Endodermal cell (in vitro differentiated cells): ENCODE data around the gene ARL5A. TPM values are rescaled to one million over a fixed set of nuclear protein-coding genes. Genes with fewer than 3 reads are reported as not detected.

Experiments used
- DNase-seq: peaks from one replicate; pipeline ENCODE4 v3.0.0-alpha.2; 2017
- H3K27ac ChIP-seq: 2 replicates; pipeline ENCODE4 v1.5.1; 2013; ENCODE audit warnings: mild to moderate bottlenecking, low read depth, low read length, moderate library complexity
- H3K27me3 ChIP-seq: 2 replicates; pipeline ENCODE4 v1.6.1; 2013; ENCODE audit warnings: mild to moderate bottlenecking, low read length, moderate library complexity; ENCODE audit not compliant: insufficient read depth, control insufficient read depth, poor library complexity, severe bottlenecking
- H3K36me3 ChIP-seq: 2 replicates; pipeline ENCODE4 v1.7.0; 2013; ENCODE audit warnings: mild to moderate bottlenecking, low read length, moderate library complexity; ENCODE audit not compliant: control insufficient read depth, insufficient read depth
- H3K4me1 ChIP-seq: one replicate; pipeline ENCODE4 v1.7.0; 2013; ENCODE audit warnings: low read length; ENCODE audit not compliant: control insufficient read depth, insufficient read depth
- H3K4me3 ChIP-seq: 2 replicates; pipeline ENCODE4 v1.5.1; 2013; ENCODE audit warnings: mild to moderate bottlenecking, low read length, moderate library complexity
- H3K9ac ChIP-seq: 2 replicates; pipeline ENCODE4 v1.6.1; 2013; ENCODE audit warnings: mild to moderate bottlenecking, low read length, moderate library complexity; ENCODE audit not compliant: poor library complexity, severe bottlenecking; ENCODE audit errors: extremely low read depth
- H3K9me3 ChIP-seq: 2 replicates; pipeline ENCODE4 v1.6.1; 2013; ENCODE audit warnings: mild to moderate bottlenecking, low read length, moderate library complexity; ENCODE audit not compliant: control insufficient read depth
- H3K27ac Mint-ChIP-seq: 2 replicates; pipeline ENCODE4 v1.8.0; 2020; ENCODE audit warnings: mixed read lengths
- H3K27me3 Mint-ChIP-seq: 2 replicates; pipeline ENCODE4 v1.8.0; 2021; ENCODE audit warnings: mild to moderate bottlenecking, mixed read lengths; ENCODE audit not compliant: insufficient read depth
- H3K36me3 Mint-ChIP-seq: 2 replicates; pipeline ENCODE4 v1.8.0; 2020; ENCODE audit warnings: low read depth, mixed read lengths
- H3K4me1 Mint-ChIP-seq: 2 replicates; pipeline ENCODE4 v1.8.0; 2020; ENCODE audit warnings: mixed read lengths
- H3K4me3 Mint-ChIP-seq: 2 replicates; pipeline ENCODE4 v1.8.0; 2020; ENCODE audit warnings: mild to moderate bottlenecking, moderate library complexity, mixed read lengths
- H3K9me3 Mint-ChIP-seq: 2 replicates; pipeline ENCODE4 v1.8.0; 2020; ENCODE audit warnings: mild to moderate bottlenecking, mixed read lengths
- CTCF ChIP-seq: fragments of 200-600 bp; sonication (generic); conservative IDR thresholded peaks from 2 replicates; pipeline ENCODE4 v1.5.0; 2021; ENCODE audit warnings: antibody characterized with exemption, mild to moderate bottlenecking
- WGBS, 2 experiments: methylation state at CpG; one replicate each; pipeline versions ENCODE4 v1.1.5 to v1.1.7; 2013; ENCODE audit warnings: missing lambda C conversion rate in 2 of 2, mixed read lengths in 1 of 2; ENCODE audit not compliant: insufficient coverage in 1 of 2, insufficient read length in 1 of 2; 5-methylcytosine and 5-hydroxymethylcytosine counted together
- total RNA-seq, 2 donors: library from RNA; stranded (reverse); fragmentation: NEBNext Ultra II Directional in 1 of 2; extraction: Animal tissue kit (Norgen Biotek cat#: 25700) in 1 of 2; gene quantifications; 2 replicates in 1 of 2; 3 replicates in 1 of 2; pipeline ENCODE4 v1.2.1, GENCODE V29; 2021

ARL5A gene
- total RNA-seq, 2 donors from 2014 or later = 72.2 to 77.1 TPM

- Histone ChIP-seq H3K4me1 (no peaks in the 10 kb centered on the region), H3K27me3 (no peaks in the 10 kb centered on the region), H3K36me3 (no peaks in the 10 kb centered on the region), H3K9ac (no peak overlapping the region), H3K4me3 (no peak overlapping the region), H3K9me3 (no peaks in the 10 kb centered on the region), H3K27ac (no peak overlapping the region)
- Mint-ChIP-seq H3K27ac (no peak overlapping the region), H3K27me3 (no peaks in the 10 kb centered on the region), H3K4me1 (no peaks in the 10 kb centered on the region), H3K9me3 (no peaks in the 10 kb centered on the region), H3K4me3 (no peak overlapping the region), H3K36me3 (no peaks in the 10 kb centered on the region)
- no peak for DNase-seq
- no peak for TF ChIP-seq CTCF
- WGBS, 2 experiments = 85 to 95% methylated on average over 2 of the region's 3 CpGs
These were observed 9.7 kb upstream of the ARL5A start for GRCh38 chr2:151837926-151838325.

- WGBS, 2 experiments = 76 to 85% methylated on average over 3 of the region's 3 CpGs
- no peak overlapping the region for H3K4me3 ChIP-seq
- Mint-ChIP-seq H3K36me3 (no peaks in the 10 kb centered on the region), H3K4me3 (no peak overlapping the region), H3K27ac (no peak overlapping the region), H3K4me1 (peaks cover under 1% of the 10 kb centered on the region), H3K9me3 (no peaks in the 10 kb centered on the region), H3K27me3 (no peaks in the 10 kb centered on the region)
- H3K4me1 ChIP-seq = peaks cover 3% of the 10 kb centered on the region
- no peak overlapping the region for H3K9ac ChIP-seq
- no peaks in the 10 kb centered on the region for H3K36me3 ChIP-seq
- TF ChIP-seq CTCF = no peak
- H3K27me3 ChIP-seq = no peaks in the 10 kb centered on the region
- no peak for DNase-seq
- no peak overlapping the region for H3K27ac ChIP-seq
- H3K9me3 ChIP-seq = no peaks in the 10 kb centered on the region
These were observed 5.8 kb upstream of the ARL5A start for GRCh38 chr2:151833984-151834383.

- Mint-ChIP-seq H3K36me3 (no peaks in the 10 kb centered on the region), H3K27ac (no peak overlapping the region), H3K4me3 (no peak overlapping the region), H3K27me3 (no peaks in the 10 kb centered on the region), H3K9me3 (no peaks in the 10 kb centered on the region), H3K4me1 (peaks cover 20% of the 10 kb centered on the region)
- no peak for TF ChIP-seq CTCF
- Histone ChIP-seq H3K4me1 (peaks cover 6% of the 10 kb centered on the region), H3K27me3 (no peaks in the 10 kb centered on the region), H3K36me3 (no peaks in the 10 kb centered on the region), H3K9ac (no peak overlapping the region), H3K4me3 (no peak overlapping the region), H3K27ac (no peak overlapping the region), H3K9me3 (no peaks in the 10 kb centered on the region)
- no peak for DNase-seq
- 97 to 100% methylated on average over 2 of the region's 2 CpGs for WGBS, 2 experiments
These were observed 2.7 kb upstream of the ARL5A start for GRCh38 chr2:151830961-151831360.
